Coronary artery (tissue), 2 donors: Measurements from ENCODE around the gene SNX5.
A peak's percentile ranks its signal among the peaks of the same experiment; 100 is the strongest.

Source experiments
- DNase-seq: peaks from one replicate; pipeline ENCODE4 v3.0.0-alpha.2; 2017; ENCODE audit warnings: low spot score
- H3K27ac ChIP-seq, 2 donors: fragments of 200-600 bp; sonication (generic); one replicate each; pipeline ENCODE4 v1.5.1; 2016 to 2019
- H3K4me3 ChIP-seq: fragments of 200-600 bp; sonication (generic); 2 replicates; pipeline ENCODE4 v1.5.1; 2016; ENCODE audit warnings: mild to moderate bottlenecking, moderate library complexity
- TF ChIP-seq, protein P1 (sequence below): fragments of 200-600 bp; sonication (generic); IDR thresholded peaks from one replicate; pipeline ENCODE4 v1.5.1; 2019; ENCODE audit warnings: antibody characterized with exemption

The SNX5 gene

GRCh38 chr20:17916433-17916891 lies 52.1 kb downstream of the SNX5 start:
- TF ChIP-seq, protein P1, sequence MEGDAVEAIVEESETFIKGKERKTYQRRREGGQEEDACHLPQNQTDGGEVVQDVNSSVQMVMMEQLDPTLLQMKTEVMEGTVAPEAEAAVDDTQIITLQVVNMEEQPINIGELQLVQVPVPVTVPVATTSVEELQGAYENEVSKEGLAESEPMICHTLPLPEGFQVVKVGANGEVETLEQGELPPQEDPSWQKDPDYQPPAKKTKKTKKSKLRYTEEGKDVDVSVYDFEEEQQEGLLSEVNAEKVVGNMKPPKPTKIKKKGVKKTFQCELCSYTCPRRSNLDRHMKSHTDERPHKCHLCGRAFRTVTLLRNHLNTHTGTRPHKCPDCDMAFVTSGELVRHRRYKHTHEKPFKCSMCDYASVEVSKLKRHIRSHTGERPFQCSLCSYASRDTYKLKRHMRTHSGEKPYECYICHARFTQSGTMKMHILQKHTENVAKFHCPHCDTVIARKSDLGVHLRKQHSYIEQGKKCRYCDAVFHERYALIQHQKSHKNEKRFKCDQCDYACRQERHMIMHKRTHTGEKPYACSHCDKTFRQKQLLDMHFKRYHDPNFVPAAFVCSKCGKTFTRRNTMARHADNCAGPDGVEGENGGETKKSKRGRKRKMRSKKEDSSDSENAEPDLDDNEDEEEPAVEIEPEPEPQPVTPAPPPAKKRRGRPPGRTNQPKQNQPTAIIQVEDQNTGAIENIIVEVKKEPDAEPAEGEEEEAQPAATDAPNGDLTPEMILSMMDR, result no peak
- H3K27ac ChIP-seq, result peak overlapping the region in 1 of 2 donors; percentile 47
- peak; percentile 63 for DNase-seq
- H3K4me3 ChIP-seq, result no peak overlapping the region

GRCh38 chr20:17914957-17915356 lies 53.6 kb downstream of the SNX5 start:
- peak; percentile 63 for DNase-seq
- TF ChIP-seq, protein P1, result no peak
- Histone ChIP-seq H3K4me3 (no peak overlapping the region), H3K27ac (no peak overlapping the region)

DNA sequence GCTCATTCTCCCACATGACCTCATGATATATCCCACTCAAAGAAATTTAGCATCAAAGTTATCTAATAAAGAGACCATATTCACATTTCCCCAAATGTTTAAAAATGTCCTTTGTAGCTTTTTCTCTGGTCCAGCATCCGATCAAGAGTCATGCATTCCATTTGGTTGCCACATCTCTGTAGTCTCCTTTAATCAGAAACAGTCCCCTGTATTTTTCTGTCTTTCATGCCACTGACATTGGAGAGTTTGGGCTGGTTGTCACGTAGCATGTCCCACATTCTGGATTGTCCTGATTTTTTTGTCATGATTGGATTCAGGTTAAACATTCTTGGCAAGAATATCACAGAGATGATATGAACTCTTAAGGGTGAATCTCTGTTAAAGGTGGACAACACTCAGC lies 55.7 kb downstream of the SNX5 start:
- H3K4me3 ChIP-seq, result no peak overlapping the region
- TF ChIP-seq, protein P1, result no peak
- no peak for DNase-seq
- no peak overlapping the region for H3K27ac ChIP-seq

- no peak overlapping the region for H3K27ac ChIP-seq
- TF ChIP-seq, protein P1, result no peak
- no peak for DNase-seq
- no peak overlapping the region for H3K4me3 ChIP-seq
Observed at GRCh38 chr20:17911927-17912326, 56.7 kb downstream of the SNX5 start.

GRCh38 chr20:17910828-17911294 lies 57.7 kb downstream of the SNX5 start:
- Histone ChIP-seq H3K4me3 (no peak overlapping the region), H3K27ac (peak overlapping the region in 1 of 2 donors; percentile 68)
- DNase-seq, result no peak
- TF ChIP-seq, protein P1, result no peak

- Histone ChIP-seq H3K4me3 (no peak overlapping the region), H3K27ac (peak overlapping the region in 1 of 2 donors; percentile 35)
- no peak for DNase-seq
- TF ChIP-seq, protein P1, result no peak
Observed at GRCh38 chr20:17909869-17910321, 58.7 kb downstream of the SNX5 start.

- H3K4me3 ChIP-seq, result no peak overlapping the region
- TF ChIP-seq, protein P1, result no peak
- no peak for DNase-seq
- H3K27ac ChIP-seq, result no peak overlapping the region
Observed at GRCh38 chr20:17905544-17905943, 63.0 kb downstream of the SNX5 start.
